HFFc6 (cell line): Measurements from ENCODE around the gene NR2C2AP. TPM values are rescaled to one million over a fixed set of nuclear protein-coding genes. Genes with fewer than 3 reads are reported as not detected.
"Not testable (repeated sequence)": the region's sequence is repeated elsewhere in the genome, so short reads cannot be mapped to it uniquely, and the experiment has no call there.

Experiments
- DNase-seq: peaks from one replicate; pipeline ENCODE4 v3.0.0-alpha.2; 2018
- H3K27ac Mint-ChIP-seq: 2 replicates; pipeline ENCODE4 v1.8.0; 2020; ENCODE audit warnings: mild to moderate bottlenecking, mixed read lengths
- H3K27me3 Mint-ChIP-seq: 2 replicates; pipeline ENCODE4 v1.8.0; 2021; ENCODE audit warnings: mild to moderate bottlenecking, moderate library complexity, mixed read lengths; ENCODE audit not compliant: insufficient read depth
- H3K36me3 Mint-ChIP-seq: 2 replicates; pipeline ENCODE4 v1.8.0; 2021; ENCODE audit warnings: low read depth, mixed read lengths
- H3K4me1 Mint-ChIP-seq: 2 replicates; pipeline ENCODE4 v1.8.0; 2020; ENCODE audit warnings: low read depth, mixed read lengths
- H3K4me3 Mint-ChIP-seq: 2 replicates; pipeline ENCODE4 v1.8.0; 2020; ENCODE audit warnings: mild to moderate bottlenecking, moderate library complexity, mixed read lengths
- H3K9me3 Mint-ChIP-seq: 2 replicates; pipeline ENCODE4 v1.8.0; 2020; ENCODE audit warnings: mild to moderate bottlenecking, mixed read lengths
- total RNA-seq, 6 experiments: library from RNA; stranded (reverse); fragmentation: NEBNext Ultra II Directional; extraction: Animal tissue kit (Norgen Biotek cat#: 25700); gene quantifications; 2 replicates in 1 of 6; 3 replicates in 5 of 6; pipeline ENCODE4 v1.2.3, GENCODE V29; 2021
- TF ChIP-seq, protein P1 (sequence below): fragments of 200-600 bp; sonication (generic); IDR thresholded peaks from 2 replicates; pipeline ENCODE4 v1.5.0; 2021; ENCODE audit warnings: antibody characterized with exemption, mild to moderate bottlenecking

Gene NR2C2AP
- total RNA-seq, 6 experiments from 2014 or later: 6.5 to 12.8 (median 9.3) TPM

DNA sequence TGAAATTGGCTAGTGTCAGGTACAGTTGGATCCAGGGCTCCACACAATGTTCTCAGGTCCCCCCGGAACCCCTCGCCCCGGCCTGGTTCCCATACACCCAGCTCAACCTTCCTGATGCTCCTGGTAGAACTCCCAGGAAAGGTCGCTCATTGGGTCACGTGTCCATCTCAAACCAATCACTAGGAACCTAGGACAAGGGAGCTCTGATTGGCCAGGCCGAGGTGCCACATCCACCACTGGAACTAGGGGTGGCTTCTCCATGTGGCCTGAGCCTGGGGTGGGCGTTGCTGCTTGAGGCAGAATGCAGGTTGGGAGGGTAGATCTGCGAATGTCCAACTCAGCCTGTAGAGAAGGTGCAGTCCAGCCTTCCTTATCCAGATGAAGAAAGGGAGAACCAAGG is 26.3 kb downstream of the NR2C2AP start:
- Mint-ChIP-seq H3K9me3 (no peaks in the 10 kb centered on the region; the same call in 1 of the 2 replicates), H3K27ac (no peak overlapping the region), H3K4me3 (no peak overlapping the region), H3K27me3 (no peaks in the 10 kb centered on the region; the same call in 1 of the 2 replicates), H3K36me3 (peaks cover 20% of the 10 kb centered on the region), H3K4me1 (no peaks in the 10 kb centered on the region)
- no peak for DNase-seq
- TF ChIP-seq, protein P1, sequence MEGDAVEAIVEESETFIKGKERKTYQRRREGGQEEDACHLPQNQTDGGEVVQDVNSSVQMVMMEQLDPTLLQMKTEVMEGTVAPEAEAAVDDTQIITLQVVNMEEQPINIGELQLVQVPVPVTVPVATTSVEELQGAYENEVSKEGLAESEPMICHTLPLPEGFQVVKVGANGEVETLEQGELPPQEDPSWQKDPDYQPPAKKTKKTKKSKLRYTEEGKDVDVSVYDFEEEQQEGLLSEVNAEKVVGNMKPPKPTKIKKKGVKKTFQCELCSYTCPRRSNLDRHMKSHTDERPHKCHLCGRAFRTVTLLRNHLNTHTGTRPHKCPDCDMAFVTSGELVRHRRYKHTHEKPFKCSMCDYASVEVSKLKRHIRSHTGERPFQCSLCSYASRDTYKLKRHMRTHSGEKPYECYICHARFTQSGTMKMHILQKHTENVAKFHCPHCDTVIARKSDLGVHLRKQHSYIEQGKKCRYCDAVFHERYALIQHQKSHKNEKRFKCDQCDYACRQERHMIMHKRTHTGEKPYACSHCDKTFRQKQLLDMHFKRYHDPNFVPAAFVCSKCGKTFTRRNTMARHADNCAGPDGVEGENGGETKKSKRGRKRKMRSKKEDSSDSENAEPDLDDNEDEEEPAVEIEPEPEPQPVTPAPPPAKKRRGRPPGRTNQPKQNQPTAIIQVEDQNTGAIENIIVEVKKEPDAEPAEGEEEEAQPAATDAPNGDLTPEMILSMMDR: no peak

DNA sequence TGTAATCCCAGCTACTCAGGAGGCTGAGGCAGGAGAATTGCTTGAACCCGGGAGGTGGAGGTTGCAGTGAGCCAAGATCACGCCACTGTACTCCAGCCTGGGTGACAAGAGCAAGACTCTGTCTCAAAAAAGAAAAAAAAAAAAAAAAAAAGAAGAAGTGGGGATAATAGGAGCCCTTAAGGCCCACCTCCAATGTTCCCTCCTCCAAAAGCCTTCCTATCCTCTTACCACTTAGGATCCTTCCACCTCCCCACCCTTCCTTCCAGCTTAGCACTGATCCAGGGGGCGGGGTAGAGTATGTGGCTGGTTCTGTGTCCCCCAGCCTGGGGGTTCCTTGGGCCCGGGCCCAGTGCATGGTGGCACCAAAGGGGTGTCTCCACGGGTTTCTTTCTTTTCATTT is 30.0 kb downstream of the NR2C2AP start:
- not testable (repeated sequence) for H3K27ac Mint-ChIP-seq, H3K4me1 Mint-ChIP-seq, H3K4me3 Mint-ChIP-seq

DNA sequence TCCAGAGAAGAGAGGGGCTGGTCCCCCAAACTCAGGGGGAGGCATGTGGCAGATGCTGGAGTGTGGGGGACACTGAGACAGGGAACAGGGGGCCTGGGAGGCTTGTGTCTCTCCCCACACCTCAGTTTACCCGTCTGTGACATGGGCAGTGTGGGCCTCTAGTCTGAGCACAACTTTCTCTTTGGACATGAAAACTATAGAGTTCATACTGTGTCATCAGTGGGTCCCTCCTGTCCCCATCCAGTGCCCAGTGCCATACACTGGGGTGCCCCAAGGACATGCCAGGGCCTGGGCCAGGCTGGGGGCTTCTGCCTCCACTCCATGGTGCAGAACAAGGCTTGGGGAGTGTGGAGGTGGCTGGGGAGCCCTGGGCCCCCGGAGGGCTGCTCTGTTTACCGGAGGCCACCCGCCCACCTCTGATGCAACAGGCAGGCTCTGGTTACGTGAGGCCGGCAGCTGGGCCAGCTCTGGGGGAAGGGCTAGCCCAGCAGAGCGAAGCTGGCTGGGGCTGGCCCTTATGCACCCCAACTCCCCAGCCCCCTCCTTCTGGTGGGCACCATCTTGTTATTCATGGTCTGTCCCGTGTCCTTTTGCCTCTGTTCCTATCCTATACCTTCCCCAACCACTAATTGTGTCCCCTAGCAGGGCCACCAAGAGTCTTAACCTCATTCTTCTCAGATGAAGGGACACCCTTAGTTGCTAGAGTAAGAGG is 31.2 kb downstream of the NR2C2AP start:
- H3K36me3 Mint-ChIP-seq: peaks cover 3% of the 10 kb centered on the region; the same call in 1 of the 2 replicates
- no peaks in the 10 kb centered on the region; the same call in 1 of the 2 replicates for H3K27me3 Mint-ChIP-seq
- no peak overlapping the region for H3K4me3 Mint-ChIP-seq
- H3K4me1 Mint-ChIP-seq: no peaks in the 10 kb centered on the region
- H3K27ac Mint-ChIP-seq: no peak overlapping the region
- H3K9me3 Mint-ChIP-seq: no peaks in the 10 kb centered on the region
- no peak for DNase-seq
- TF ChIP-seq, protein P1: no peak

More for the DNA sequence above, 30.0 kb downstream of the NR2C2AP start:
- H3K27me3 Mint-ChIP-seq, DNase-seq, H3K36me3 Mint-ChIP-seq, H3K9me3 Mint-ChIP-seq: not testable (repeated sequence)

DNA sequence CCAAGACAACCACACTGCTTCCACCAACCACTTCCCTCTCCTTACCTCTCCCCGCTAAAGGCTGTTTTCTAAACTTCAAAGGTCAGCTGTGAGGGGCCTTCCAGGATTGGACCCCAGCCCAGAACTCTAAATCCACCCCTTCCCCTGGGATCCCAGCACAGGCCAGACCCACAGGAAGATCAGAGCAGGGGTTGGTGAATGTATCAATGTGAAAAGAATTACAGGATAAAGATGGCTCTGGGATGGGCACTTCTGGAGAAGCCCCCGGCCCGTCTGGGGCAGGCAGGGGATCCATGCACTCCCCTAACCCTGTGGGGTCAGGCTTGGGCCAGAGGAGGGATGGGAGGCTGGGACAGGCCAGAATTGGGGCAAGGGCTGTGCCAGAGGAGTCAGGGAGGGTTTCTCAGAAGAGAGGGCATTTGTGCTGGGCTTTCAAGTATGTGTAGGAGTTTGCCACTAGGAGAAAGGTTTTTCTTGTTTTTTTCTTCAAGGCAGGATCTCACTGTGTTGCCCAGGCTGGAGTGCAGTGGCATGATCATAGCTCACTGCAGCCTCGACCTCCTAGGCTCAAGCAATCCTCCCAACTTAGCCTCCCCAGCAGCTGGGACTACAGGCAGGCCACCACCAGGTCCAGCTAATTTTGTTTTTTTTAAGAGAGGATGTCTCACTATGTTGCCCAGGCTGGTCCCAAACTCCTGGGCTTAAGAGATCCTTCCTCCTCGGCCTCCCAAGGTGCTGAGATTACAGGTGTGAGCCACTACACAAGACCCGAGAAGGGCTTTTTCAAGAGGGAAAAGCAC is 32.1 kb downstream of the NR2C2AP start:
- TF ChIP-seq, protein P1: no peak
- H3K9me3 Mint-ChIP-seq: no peaks in the 10 kb centered on the region
- H3K36me3 Mint-ChIP-seq: no peaks in the 10 kb centered on the region
- no peak overlapping the region for H3K4me3 Mint-ChIP-seq
- DNase-seq: no peak
- no peaks in the 10 kb centered on the region; the same call in 1 of the 2 replicates for H3K27me3 Mint-ChIP-seq
- no peak overlapping the region for H3K27ac Mint-ChIP-seq
- H3K4me1 Mint-ChIP-seq: no peaks in the 10 kb centered on the region

DNA sequence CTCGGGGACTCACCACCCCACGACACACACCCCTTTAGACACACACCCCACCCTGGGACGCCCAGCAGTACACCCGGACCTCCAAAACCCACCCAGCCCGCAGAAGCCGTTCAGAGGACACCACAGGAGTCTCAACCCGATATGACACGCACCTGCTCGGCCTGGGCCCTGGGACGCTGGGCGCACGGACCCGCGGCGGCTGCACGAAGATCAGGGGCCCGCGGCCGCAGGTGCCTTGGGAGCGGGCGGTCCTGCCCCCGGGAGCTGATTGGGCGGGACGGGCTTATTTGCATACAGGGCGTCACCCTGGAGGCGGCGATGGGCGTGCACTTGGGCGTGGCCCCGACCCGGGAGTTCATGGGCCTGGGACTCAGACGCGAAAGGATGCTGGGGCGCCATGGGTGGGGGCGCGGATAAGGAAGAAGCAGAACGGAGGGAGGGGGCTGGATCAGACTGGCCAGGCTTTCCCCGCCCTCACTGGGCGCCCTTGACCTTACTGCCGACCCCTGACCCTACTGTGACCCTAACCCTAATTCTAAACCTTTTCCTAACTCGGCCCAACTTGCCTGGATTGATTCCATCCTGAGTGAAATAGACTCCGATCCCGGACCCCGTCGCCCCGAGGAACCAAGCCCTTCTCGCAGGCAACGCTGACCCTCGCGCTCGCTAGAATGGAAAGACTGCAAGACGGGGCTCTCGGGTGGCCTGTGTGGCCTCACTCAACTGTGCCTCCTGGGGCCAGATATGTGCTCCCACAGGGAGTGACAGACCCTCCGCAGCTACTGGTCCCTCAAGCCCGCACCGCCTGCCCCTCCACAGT is 33.0 kb downstream of the NR2C2AP start, which contains the start of gene MEF2B:
MEF2B (minus strand) TSS at position 211 of the 820 bp plus-strand sequence. CDS start 19,528 bp downstream, outside the sequence.
- no peak within 1 kb of the TSS for H3K27ac Mint-ChIP-seq
- TF ChIP-seq, protein P1: no peak
- H3K4me3 Mint-ChIP-seq: no peak within 1 kb of the TSS
- no peaks in the 10 kb centered on the region; the same call in 1 of the 2 replicates for H3K27me3 Mint-ChIP-seq
- H3K9me3 Mint-ChIP-seq: no peaks in the 10 kb centered on the region
- H3K36me3 Mint-ChIP-seq: no peaks in the 10 kb centered on the region
- no peaks in the 10 kb centered on the region for H3K4me1 Mint-ChIP-seq
- DNase-seq: no peak
